Ovary (tissue), 9 donors: ENCODE data around the gene HES5. TPM values are rescaled to one million over a fixed set of nuclear protein-coding genes. Genes with fewer than 3 reads are reported as not detected.
"Not testable (repeated sequence)": the region's sequence is repeated elsewhere in the genome, so short reads cannot be mapped to it uniquely, and the experiment has no call there.

Experiments used
- DNase-seq, 5 donors: peaks; one replicate each; pipeline ENCODE4 v3.0.0-alpha.2; 2019 to 2020
- H3K27ac ChIP-seq, 2 donors: fragments of 200-600 bp; one replicate each; pipeline versions ENCODE4 v1.5.1 to v1.8.0; 2019 to 2022
- H3K27me3 ChIP-seq: fragments of 200-600 bp; one replicate; pipeline ENCODE4 v1.8.0; 2022
- H3K36me3 ChIP-seq: fragments of 200-600 bp; sonication (generic); one replicate; pipeline ENCODE4 v1.5.1; 2019
- H3K4me1 ChIP-seq: one replicate; pipeline ENCODE4 v1.8.1; 2013; ENCODE audit warnings: mild to moderate bottlenecking, moderate library complexity; ENCODE audit not compliant: insufficient read depth
- H3K4me3 ChIP-seq: fragments of 200-600 bp; sonication (generic); one replicate; pipeline ENCODE4 v1.5.1; 2017
- H3K9me3 ChIP-seq, 2 donors: fragments of 200-600 bp in 1 of 2; sonication (generic) in 1 of 2; one replicate each; pipeline versions ENCODE4 v1.5.1 to v1.8.1; 2013 to 2019; ENCODE audit warnings: mild to moderate bottlenecking in 1 of 2, moderate library complexity in 1 of 2
- EP300 ChIP-seq: sonication (generic); formaldehyde crosslinking; IDR thresholded peaks from one replicate; pipeline ENCODE4 v1.6.1; 2017; ENCODE audit warnings: antibody characterized with exemption
- POLR2A ChIP-seq: fragments of 450-650 bp; IDR thresholded peaks from one replicate; pipeline ENCODE4 v1.6.1; 2017; ENCODE audit warnings: antibody characterized with exemption, mild to moderate bottlenecking, moderate library complexity
- WGBS, 3 donors: extraction: QIAGEN DNeasy Blood & Tissue Kit in 1 of 3; methylation state at CpG; one replicate each; pipeline versions ENCODE4 v1.1.5 to v1.1.7; 2013 to 2017; 5-methylcytosine and 5-hydroxymethylcytosine counted together
- intact Hi-C, 4 donors: fragments of 100-400 bp; cut with DNase I; formaldehyde crosslinking; loops; one replicate each; pipeline versions ENCODE4 v1.11.0 to v1.15.1; 2022 to 2023
- polyA plus RNA-seq, 2 donors: library from polyadenylated mRNA; stranded (reverse); fragments of 200-250 nt in 1 of 2; fragments of 350-450 nt in 1 of 2; fragmentation: Illumina TruSeq in 1 of 2; extraction: RNeasy Lipid Tissue Mini Kit (QIAGEN cat#74804) in 1 of 2; gene quantifications; one replicate each; pipeline ENCODE4 v1.2.3, GENCODE V29; 2013 to 2014
- total RNA-seq, 7 donors: library from RNA; depleted of rRNA in 2 of 7; stranded (reverse); fragments of >200 nt in 2 of 7; fragmentation: NEBNext Ultra II Directional in 3 of 7; extraction: Animal tissue kit (Norgen Biotek cat#: 25700) in 3 of 7; gene quantifications; one replicate each; pipeline versions ENCODE4 v1.1.0 to v1.2.4, GENCODE V29; 2016 to 2023
- TF ChIP-seq, protein P1 (sequence below), 3 donors: fragments of 450-650 bp in 2 of 3; fragments of 200-600 bp in 1 of 3; IDR thresholded peaks; one replicate each; pipeline versions ENCODE4 v1.5.1 to v1.8.0; 2016 to 2022; ENCODE audit warnings: antibody characterized with exemption in 3 of 3, mild to moderate bottlenecking in 1 of 3
- donor health status: DM: no; HTN: no; CAD: no; lungs with moderate emphysema.
- donor health status: DM: no; HTN: no; CAD: no.
- donor health status: Bipolar disorder and iron deficiency.
- donor health status: DM: yes; HTN: yes; CAD: no.
- donor health status: DM: no; HTN: no; CAD: no.
- donor health status: DM: yes; HTN: yes; CAD: no.

HES5 gene
- total and polyA plus RNA-seq, 9 donors = 0.13 to 0.53 (median 0.31) TPM; not detected in 4

- H3K27me3 ChIP-seq = no peaks in the 10 kb centered on the region
- WGBS, 3 donors = 62 to 75% (median 73%) methylated on average over 17 of the region's 17 CpGs
- no peak overlapping the region for H3K27ac ChIP-seq
- no peaks in the 10 kb centered on the region for H3K36me3 ChIP-seq
- H3K4me1 ChIP-seq = no peaks in the 10 kb centered on the region
- TF ChIP-seq POLR2A (no peak), EP300 (no peak)
- TF ChIP-seq, protein P1, sequence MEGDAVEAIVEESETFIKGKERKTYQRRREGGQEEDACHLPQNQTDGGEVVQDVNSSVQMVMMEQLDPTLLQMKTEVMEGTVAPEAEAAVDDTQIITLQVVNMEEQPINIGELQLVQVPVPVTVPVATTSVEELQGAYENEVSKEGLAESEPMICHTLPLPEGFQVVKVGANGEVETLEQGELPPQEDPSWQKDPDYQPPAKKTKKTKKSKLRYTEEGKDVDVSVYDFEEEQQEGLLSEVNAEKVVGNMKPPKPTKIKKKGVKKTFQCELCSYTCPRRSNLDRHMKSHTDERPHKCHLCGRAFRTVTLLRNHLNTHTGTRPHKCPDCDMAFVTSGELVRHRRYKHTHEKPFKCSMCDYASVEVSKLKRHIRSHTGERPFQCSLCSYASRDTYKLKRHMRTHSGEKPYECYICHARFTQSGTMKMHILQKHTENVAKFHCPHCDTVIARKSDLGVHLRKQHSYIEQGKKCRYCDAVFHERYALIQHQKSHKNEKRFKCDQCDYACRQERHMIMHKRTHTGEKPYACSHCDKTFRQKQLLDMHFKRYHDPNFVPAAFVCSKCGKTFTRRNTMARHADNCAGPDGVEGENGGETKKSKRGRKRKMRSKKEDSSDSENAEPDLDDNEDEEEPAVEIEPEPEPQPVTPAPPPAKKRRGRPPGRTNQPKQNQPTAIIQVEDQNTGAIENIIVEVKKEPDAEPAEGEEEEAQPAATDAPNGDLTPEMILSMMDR (IDR thresholded peaks at IDR 0.05) = no peak
- H3K9me3 ChIP-seq = no peaks in the 10 kb centered on the region
- intact Hi-C loops = no loop called here
- no peak overlapping the region for H3K4me3 ChIP-seq
- no peak for DNase-seq
Observed at GRCh38 chr1:2569060-2569459, 39.0 kb upstream of the HES5 start.

DNA sequence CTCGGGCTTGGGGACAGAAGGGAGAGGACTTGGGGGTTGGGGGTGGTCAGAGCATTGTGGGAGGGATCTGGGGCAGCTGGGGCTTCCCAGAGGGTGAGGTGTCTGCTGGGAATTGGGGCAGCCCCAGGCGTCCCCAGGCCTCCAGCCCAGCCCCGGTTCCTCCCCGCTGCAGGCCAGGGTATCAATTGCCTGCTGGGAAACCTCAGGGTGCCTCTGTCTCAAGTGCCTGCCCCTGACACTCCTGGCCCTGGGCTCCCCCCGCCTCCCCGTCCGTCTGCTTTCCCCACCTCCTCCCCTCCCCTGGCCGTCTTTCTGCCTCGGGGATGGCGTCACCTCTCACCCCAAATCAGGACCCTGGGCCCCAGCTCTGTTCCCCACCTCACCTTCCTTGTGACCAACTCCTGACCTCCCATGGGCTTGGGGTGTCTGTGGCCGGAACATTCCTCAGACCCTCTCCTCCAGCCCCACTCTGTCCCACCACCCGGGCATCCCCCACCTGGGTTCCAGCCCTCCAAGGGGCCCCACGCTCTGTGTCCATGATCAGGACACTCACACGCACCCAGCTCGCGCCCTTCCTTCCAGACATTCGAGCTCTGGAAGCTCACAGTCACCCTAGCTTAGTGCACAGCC lies 38.2 kb upstream of the HES5 start:
- H3K4me3 ChIP-seq, DNase-seq, intact Hi-C loops, H3K27me3 ChIP-seq, H3K4me1 ChIP-seq, H3K36me3 ChIP-seq, H3K9me3 ChIP-seq, H3K27ac ChIP-seq: not testable (repeated sequence)
- 19 to 34% (median 33%) methylated on average over 6 to 13 of the region's 17 CpGs for WGBS, 3 donors

- Histone ChIP-seq H3K27ac (no peak overlapping the region), H3K4me3 (no peak overlapping the region), H3K27me3 (no peaks in the 10 kb centered on the region), H3K9me3 (no peaks in the 10 kb centered on the region), H3K4me1 (no peaks in the 10 kb centered on the region), H3K36me3 (no peaks in the 10 kb centered on the region)
- 65 to 76% (median 68%) methylated on average over 15 to 16 of the region's 16 CpGs for WGBS, 3 donors
- peak in 2 of 5 donors; percentile 17 to 31 for DNase-seq
- TF ChIP-seq POLR2A = no peak
- TF ChIP-seq, protein P1 (IDR thresholded peaks at IDR 0.05) = no peak
- TF ChIP-seq EP300 = no peak
- intact Hi-C loops = no loop called here
Observed at GRCh38 chr1:2567083-2567679, 37.1 kb upstream of the HES5 start.

DNA sequence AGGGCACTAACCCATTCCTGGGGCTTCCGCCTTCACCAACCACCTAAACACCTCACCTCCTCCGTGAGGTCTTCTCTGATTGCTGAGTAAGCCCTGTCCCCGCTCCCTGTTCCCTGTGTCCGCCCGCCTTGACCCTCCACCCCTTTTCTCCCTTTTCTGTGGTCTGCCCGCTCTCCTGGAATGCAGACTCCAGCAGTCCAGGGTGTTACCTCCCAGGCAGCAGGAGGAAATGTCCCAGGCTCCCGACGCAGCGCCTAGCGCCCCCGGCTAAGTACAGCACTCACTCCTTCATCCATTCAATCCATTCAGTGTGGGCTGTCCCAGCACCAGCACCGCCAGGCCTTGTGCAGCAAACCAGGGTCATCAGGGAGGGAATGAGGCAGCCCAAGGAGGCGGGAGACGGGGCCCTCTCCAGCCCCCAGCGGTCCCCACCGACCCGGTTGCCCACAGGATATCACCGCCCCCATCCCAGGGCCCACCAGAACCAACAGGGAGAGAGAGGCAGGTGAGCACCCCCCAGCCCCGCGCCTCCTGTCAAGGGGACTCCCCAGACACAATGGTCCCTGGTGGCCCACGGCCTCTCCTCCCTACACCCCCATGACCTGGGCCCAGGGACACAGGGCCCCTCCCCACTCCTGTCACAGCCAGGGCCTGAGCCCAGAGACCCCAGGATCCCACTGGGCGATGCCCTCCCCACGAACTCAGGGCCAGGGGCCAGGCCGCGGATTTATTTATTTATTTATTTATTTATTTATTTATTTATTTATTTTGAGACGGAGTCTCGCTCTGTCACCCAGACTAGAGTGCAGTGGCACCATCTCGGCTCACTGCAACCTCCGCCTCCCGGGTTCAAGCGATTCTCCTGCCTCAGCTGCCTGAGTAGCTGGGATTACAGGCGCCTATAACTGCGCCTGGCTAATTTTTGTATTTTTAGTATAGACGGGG lies 36.3 kb upstream of the HES5 start:
- TF ChIP-seq, protein P1 (IDR thresholded peaks at IDR 0.05) = no peak
- DNase-seq = peak in 3 of 5 donors; percentile 6 to 37 (median 14)
- Histone ChIP-seq H3K36me3 (no peaks in the 10 kb centered on the region), H3K9me3 (no peaks in the 10 kb centered on the region), H3K27me3 (no peaks in the 10 kb centered on the region), H3K27ac (no peak overlapping the region), H3K4me1 (no peaks in the 10 kb centered on the region), H3K4me3 (no peak overlapping the region)
- WGBS, 3 donors = 61 to 73% (median 64%) methylated on average over 34 of the region's 34 CpGs
- intact Hi-C loops = no loop called here
